CD8-positive, alpha-beta memory T cell (primary cell): ENCODE results near the gene PTPN5. TPM values are rescaled to one million over a fixed set of nuclear protein-coding genes. Genes with fewer than 3 reads are reported as not detected.

Source experiments
- CTCF ChIA-PET: fragments of 350-600 bp; sonication (Branson Sonifier 250); formaldehyde crosslinking; loops from one replicate; lab custom pipeline; 2021; ENCODE audit warnings: antibody characterized with exemption; lab: Charles Lee
- POLR2A ChIA-PET: fragments of 350-600 bp; sonication (Branson Sonifier 250); formaldehyde crosslinking; loops from one replicate; lab custom pipeline; 2021; ENCODE audit warnings: antibody characterized with exemption; lab: Charles Lee
- DNase-seq, 5 donors: peaks; one replicate each; pipeline versions ENCODE4 v3.0.0 to v3.0.0-alpha.2; 2020 to 2022; ENCODE audit warnings: mixed read lengths in 1 of 5
- H3K27ac ChIP-seq: one replicate; pipeline ENCODE4 v1.7.0; 2013; ENCODE audit warnings: low read depth, mild to moderate bottlenecking, low read length, moderate library complexity
- H3K27me3 ChIP-seq: 2 replicates; pipeline ENCODE4 v1.7.0; 2013; ENCODE audit warnings: low read length, mild to moderate bottlenecking; ENCODE audit not compliant: insufficient read depth, poor library complexity, severe bottlenecking
- H3K36me3 ChIP-seq: 2 replicates; pipeline ENCODE4 v1.7.0; 2013; ENCODE audit warnings: mild to moderate bottlenecking, low read length, moderate library complexity; ENCODE audit not compliant: insufficient read depth
- H3K4me1 ChIP-seq: 2 replicates; pipeline ENCODE4 v1.7.0; 2013; ENCODE audit warnings: mild to moderate bottlenecking, low read length, moderate library complexity; ENCODE audit not compliant: insufficient read depth
- H3K4me3 ChIP-seq: 2 replicates; pipeline ENCODE4 v1.7.0; 2013; ENCODE audit warnings: mild to moderate bottlenecking, low read length
- H3K9me3 ChIP-seq: 2 replicates; pipeline ENCODE4 v1.7.0; 2013; ENCODE audit warnings: mild to moderate bottlenecking, low read length
- H3K27ac Mint-ChIP-seq, 8 donors: one replicate each; pipeline ENCODE4 v1.8.0; 2020 to 2021; ENCODE audit warnings: mixed read lengths in 8 of 8, mild to moderate bottlenecking in 6 of 8, inconsistent platforms in 3 of 8, moderate library complexity in 3 of 8
- H3K27me3 Mint-ChIP-seq, 2 donors: one replicate each; pipeline ENCODE4 v1.8.0; 2020 to 2021; ENCODE audit warnings: mixed read lengths in 2 of 2, mild to moderate bottlenecking in 1 of 2, moderate library complexity in 1 of 2
- H3K36me3 Mint-ChIP-seq, 3 donors: one replicate each; pipeline ENCODE4 v1.8.0; 2020 to 2021; ENCODE audit warnings: mixed read lengths in 3 of 3, inconsistent platforms in 1 of 3, mild to moderate bottlenecking in 1 of 3
- H3K4me1 Mint-ChIP-seq, 3 donors: one replicate each; pipeline ENCODE4 v1.8.0; 2020 to 2021; ENCODE audit warnings: mixed read lengths in 3 of 3, inconsistent platforms in 1 of 3, mild to moderate bottlenecking in 1 of 3
- H3K4me3 Mint-ChIP-seq, 7 donors: one replicate each; pipeline ENCODE4 v1.8.0; 2020 to 2021; ENCODE audit warnings: mixed read lengths in 7 of 7, mild to moderate bottlenecking in 6 of 7, moderate library complexity in 4 of 7, inconsistent platforms in 2 of 7
- H3K9me3 Mint-ChIP-seq, 5 donors: one replicate each; pipeline ENCODE4 v1.8.0; 2020 to 2022; ENCODE audit warnings: mixed read lengths in 5 of 5, mild to moderate bottlenecking in 3 of 5, moderate library complexity in 2 of 5, inconsistent platforms in 1 of 5
- polyA plus RNA-seq: library from polyadenylated mRNA; unstranded; fragments of 300-500 nt; fragmentation: Illumina TruSeq; gene quantifications from one replicate; pipeline ENCODE4 v1.2.3, GENCODE V29; 2021
- total RNA-seq, 2 experiments: library from RNA; stranded (reverse); gene quantifications; one replicate each; pipeline ENCODE4 v1.2.3, GENCODE V29; 2021

The PTPN5 gene
- total and polyA plus RNA-seq, 3 experiments from 2014 or later, result not detected

DNA sequence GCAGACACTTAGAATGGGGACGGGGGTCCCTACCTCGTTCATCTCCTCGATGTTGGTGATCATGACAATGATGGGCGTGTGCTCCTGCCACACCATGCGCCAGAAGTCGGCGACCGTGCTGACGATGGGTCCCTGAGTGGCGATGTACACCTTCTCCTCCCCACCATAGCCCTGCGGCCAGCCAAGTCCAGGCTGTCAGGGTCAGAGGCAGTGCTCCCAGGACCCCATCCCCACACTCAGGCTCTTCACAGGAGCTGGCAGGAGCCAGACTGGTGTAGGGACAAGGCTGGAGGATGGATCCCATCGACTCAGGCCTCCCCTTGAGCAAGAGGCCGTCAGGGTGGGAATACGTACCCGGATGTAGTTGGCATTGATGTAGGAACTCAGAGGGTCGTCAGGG is 58.4 kb downstream of the PTPN5 start:
- CTCF ChIA-PET, result interaction anchor here (1.2 to 3.7 kb wide), 4 partner anchors 9 to 192 kb away, joined by 4 to 34 read pairs (median 16); no protein-coding TSS in a partner anchor
- Histone ChIP-seq H3K4me1 (no peaks in the 10 kb centered on the region), H3K36me3 (no peaks in the 10 kb centered on the region), H3K9me3 (no peaks in the 10 kb centered on the region), H3K27ac (no peak overlapping the region), H3K4me3 (no peak overlapping the region), H3K27me3 (no peaks in the 10 kb centered on the region)
- Mint-ChIP-seq H3K4me1 (peaks cover 3 to 5% (median 5%) of the 10 kb centered on the region in 3 donors), H3K9me3 (no peaks in the 10 kb centered on the region), H3K36me3 (no peaks in the 10 kb centered on the region), H3K27ac (no peak overlapping the region), H3K4me3 (no peak overlapping the region), H3K27me3 (peaks cover 4 to 7% of the 10 kb centered on the region in 2 donors)
- POLR2A ChIA-PET, result no interaction called here
- DNase-seq, result no peak

- CTCF ChIA-PET, result interaction anchor here (0.8 to 3.7 kb wide), 18 partner anchors 7 to 617 kb away, joined by 3 to 34 read pairs (median 6); no protein-coding TSS in a partner anchor
- DNase-seq, result peak; percentile 42 to 79 (median 59)
- no peaks in the 10 kb centered on the region for H3K27me3 ChIP-seq
- Mint-ChIP-seq H3K4me1 (peaks cover 8 to 13% (median 11%) of the 10 kb centered on the region in 3 donors), H3K9me3 (no peaks in the 10 kb centered on the region), H3K4me3 (no peak overlapping the region), H3K27ac (peak overlapping the region in 2 of 8 donors; percentile 26 to 64), H3K36me3 (no peaks in the 10 kb centered on the region), H3K27me3 (peaks cover 6 to 11% of the 10 kb centered on the region in 2 donors)
- H3K4me3 ChIP-seq, result no peak overlapping the region
- H3K27ac ChIP-seq, result no peak overlapping the region
- no peaks in the 10 kb centered on the region for H3K9me3 ChIP-seq
- H3K4me1 ChIP-seq, result peaks cover 8% of the 10 kb centered on the region
- POLR2A ChIA-PET, result interaction anchor here (0.6 kb wide), 1 partner anchor 204 kb away, joined by 5 read pairs; no protein-coding TSS in a partner anchor
- no peaks in the 10 kb centered on the region for H3K36me3 ChIP-seq
Measured at GRCh38 chr11:18731949-18732821, 59.4 kb downstream of the PTPN5 start.

DNA sequence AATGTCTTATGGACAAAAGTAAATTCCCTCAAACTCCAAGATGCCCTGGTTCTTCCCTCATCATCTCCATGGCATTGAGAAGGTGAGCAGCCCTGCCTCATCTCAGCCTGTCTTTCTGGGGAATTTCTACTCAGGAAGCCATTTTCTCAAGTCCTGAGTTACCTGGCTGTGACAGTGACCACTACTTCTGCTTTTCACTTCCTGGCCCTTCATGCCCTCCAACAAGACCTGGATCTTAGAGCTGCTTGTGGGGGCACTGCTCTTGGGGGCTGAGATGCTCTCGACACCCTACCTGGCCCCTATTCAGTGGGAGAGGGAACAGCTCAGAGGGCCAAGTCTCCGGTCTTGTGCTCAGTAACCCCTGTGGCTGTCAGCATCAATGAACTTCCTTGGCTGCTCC is 60.2 kb downstream of the PTPN5 start:
- Histone ChIP-seq H3K4me3 (no peak overlapping the region), H3K27ac (no peak overlapping the region), H3K27me3 (no peaks in the 10 kb centered on the region), H3K4me1 (peaks cover 8% of the 10 kb centered on the region), H3K36me3 (no peaks in the 10 kb centered on the region), H3K9me3 (no peaks in the 10 kb centered on the region)
- no peaks in the 10 kb centered on the region for H3K36me3 Mint-ChIP-seq
- H3K9me3 Mint-ChIP-seq, result no peaks in the 10 kb centered on the region
- H3K27me3 Mint-ChIP-seq, result peaks cover 6 to 11% of the 10 kb centered on the region in 2 donors
- POLR2A ChIA-PET, result interaction anchor here (0.6 kb wide), 1 partner anchor 203 kb away, joined by 5 read pairs; no protein-coding TSS in a partner anchor
- H3K4me1 Mint-ChIP-seq, result peaks cover 8 to 13% (median 11%) of the 10 kb centered on the region in 3 donors
- CTCF ChIA-PET, result interaction anchor here (0.7 to 3.7 kb wide), 20 partner anchors 8 to 616 kb away, joined by 3 to 34 read pairs (median 5); no protein-coding TSS in a partner anchor
- peak overlapping the region in 1 of 8 donors; percentile 48 for H3K27ac Mint-ChIP-seq
- H3K4me3 Mint-ChIP-seq, result no peak overlapping the region
- DNase-seq, result no peak

GRCh38 chr11:18730020-18730419 is 61.6 kb downstream of the PTPN5 start:
- DNase-seq, result no peak
- Mint-ChIP-seq H3K27ac (peak overlapping the region in 1 of 8 donors; percentile 39), H3K4me1 (peaks cover 8 to 13% (median 11%) of the 10 kb centered on the region in 3 donors), H3K27me3 (peaks cover 5 to 6% of the 10 kb centered on the region in 2 donors), H3K36me3 (no peaks in the 10 kb centered on the region), H3K9me3 (no peaks in the 10 kb centered on the region), H3K4me3 (no peak overlapping the region)
- no peak overlapping the region for H3K27ac ChIP-seq
- ChIA-PET POLR2A (no interaction called here), CTCF (interaction anchor here (0.7 to 3.7 kb wide), 7 partner anchors 9 to 614 kb away, joined by 3 to 34 read pairs (median 3); no protein-coding TSS in a partner anchor)
- H3K4me1 ChIP-seq, result peaks cover 8% of the 10 kb centered on the region
- H3K27me3 ChIP-seq, result no peaks in the 10 kb centered on the region
- no peaks in the 10 kb centered on the region for H3K9me3 ChIP-seq
- no peak overlapping the region for H3K4me3 ChIP-seq
- H3K36me3 ChIP-seq, result no peaks in the 10 kb centered on the region

- Mint-ChIP-seq H3K9me3 (no peaks in the 10 kb centered on the region), H3K27me3 (peaks cover 5 to 6% of the 10 kb centered on the region in 2 donors), H3K27ac (no peak overlapping the region), H3K4me3 (no peak overlapping the region), H3K36me3 (no peaks in the 10 kb centered on the region), H3K4me1 (peaks cover 8 to 13% (median 11%) of the 10 kb centered on the region in 3 donors)
- ChIA-PET CTCF (interaction anchor here (0.7 to 3.7 kb wide), 6 partner anchors 8 to 189 kb away, joined by 3 to 34 read pairs (median 4); no protein-coding TSS in a partner anchor), POLR2A (no interaction called here)
- Histone ChIP-seq H3K9me3 (no peaks in the 10 kb centered on the region), H3K27me3 (no peaks in the 10 kb centered on the region), H3K27ac (no peak overlapping the region), H3K4me1 (peaks cover 8% of the 10 kb centered on the region), H3K36me3 (no peaks in the 10 kb centered on the region), H3K4me3 (no peak overlapping the region)
- no peak for DNase-seq
Measured at GRCh38 chr11:18729426-18729825, 62.2 kb downstream of the PTPN5 start.

GRCh38 chr11:18728658-18729057 is 62.9 kb downstream of the PTPN5 start:
- Mint-ChIP-seq H3K27ac (peak overlapping the region in 1 of 8 donors; percentile 88), H3K9me3 (no peaks in the 10 kb centered on the region), H3K27me3 (peaks cover 5 to 6% of the 10 kb centered on the region in 2 donors), H3K4me3 (no peak overlapping the region), H3K36me3 (no peaks in the 10 kb centered on the region), H3K4me1 (peaks cover 8 to 13% (median 11%) of the 10 kb centered on the region in 3 donors)
- Histone ChIP-seq H3K27me3 (no peaks in the 10 kb centered on the region), H3K4me1 (peaks cover 8% of the 10 kb centered on the region), H3K9me3 (no peaks in the 10 kb centered on the region), H3K36me3 (no peaks in the 10 kb centered on the region), H3K4me3 (no peak overlapping the region), H3K27ac (no peak overlapping the region)
- POLR2A ChIA-PET, result no interaction called here
- DNase-seq, result no peak
- CTCF ChIA-PET, result interaction anchor here (1.0 to 1.8 kb wide), 11 partner anchors 12 to 485 kb away, joined by 3 to 10 read pairs (median 3); no protein-coding TSS in a partner anchor

DNA sequence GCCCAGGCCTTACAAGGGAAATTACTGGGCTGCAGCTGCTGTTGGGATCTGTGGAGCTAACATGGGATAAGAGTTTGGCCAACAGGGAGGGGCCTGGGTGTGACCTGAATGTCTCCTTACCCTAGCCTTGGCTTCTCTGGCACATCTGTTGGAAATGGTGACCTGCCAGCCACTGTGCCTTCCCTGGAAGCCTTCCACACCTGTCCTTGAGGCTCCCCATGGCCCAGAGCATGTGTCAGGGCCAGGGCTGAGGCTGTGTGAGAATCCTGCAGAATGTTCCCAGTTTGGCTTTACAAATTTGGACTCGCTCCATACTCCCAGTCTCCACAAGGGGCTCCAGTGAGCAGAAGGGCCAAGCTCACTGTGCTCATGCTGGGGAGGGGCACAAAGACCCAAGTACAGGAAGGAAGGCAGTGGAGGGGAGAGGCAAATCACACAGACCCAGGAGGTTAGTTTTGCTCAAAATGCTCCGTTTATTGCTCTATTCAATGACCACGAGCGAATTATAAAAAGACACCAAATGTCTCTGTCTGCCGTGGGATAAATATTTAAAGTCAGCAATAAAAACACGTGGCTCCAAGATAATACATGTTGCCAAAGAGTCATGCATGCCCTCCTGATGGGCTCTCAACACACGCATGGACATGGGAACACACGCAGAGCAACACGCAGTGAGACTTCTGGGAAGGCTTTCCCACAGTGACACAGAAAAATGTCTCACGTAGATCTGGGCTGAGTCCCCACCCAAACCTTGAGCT is 63.9 kb downstream of the PTPN5 start:
- peaks cover 8 to 13% (median 11%) of the 10 kb centered on the region in 3 donors for H3K4me1 Mint-ChIP-seq
- POLR2A ChIA-PET, result interaction anchor here (0.5 kb wide), 1 partner anchor 171 kb away, joined by 3 read pairs; no protein-coding TSS in a partner anchor
- H3K36me3 Mint-ChIP-seq, result no peaks in the 10 kb centered on the region
- H3K27ac Mint-ChIP-seq, result peak overlapping the region in 3 of 8 donors; percentile 54 to 73 (median 70)
- H3K27ac ChIP-seq, result no peak overlapping the region
- H3K9me3 Mint-ChIP-seq, result no peaks in the 10 kb centered on the region
- H3K4me3 Mint-ChIP-seq, result no peak overlapping the region
- peak; percentile 14 to 61 (median 20) for DNase-seq
- H3K36me3 ChIP-seq, result no peaks in the 10 kb centered on the region
- no peaks in the 10 kb centered on the region for H3K27me3 ChIP-seq
- CTCF ChIA-PET, result interaction anchor here (0.9 to 1.8 kb wide), 17 partner anchors 10 to 612 kb away, joined by 3 to 10 read pairs (median 3); partner anchors contain the start of gene TSG101
- H3K9me3 ChIP-seq, result no peaks in the 10 kb centered on the region
- H3K27me3 Mint-ChIP-seq, result peaks cover 5 to 6% of the 10 kb centered on the region in 2 donors
- no peak overlapping the region for H3K4me3 ChIP-seq
- H3K4me1 ChIP-seq, result peaks cover 8% of the 10 kb centered on the region
